Measurements from ENCODE around the gene SLC25A22.
A peak's percentile ranks its signal among the peaks of the same experiment; 100 is the strongest.

SLC25A22 gene

DNA sequence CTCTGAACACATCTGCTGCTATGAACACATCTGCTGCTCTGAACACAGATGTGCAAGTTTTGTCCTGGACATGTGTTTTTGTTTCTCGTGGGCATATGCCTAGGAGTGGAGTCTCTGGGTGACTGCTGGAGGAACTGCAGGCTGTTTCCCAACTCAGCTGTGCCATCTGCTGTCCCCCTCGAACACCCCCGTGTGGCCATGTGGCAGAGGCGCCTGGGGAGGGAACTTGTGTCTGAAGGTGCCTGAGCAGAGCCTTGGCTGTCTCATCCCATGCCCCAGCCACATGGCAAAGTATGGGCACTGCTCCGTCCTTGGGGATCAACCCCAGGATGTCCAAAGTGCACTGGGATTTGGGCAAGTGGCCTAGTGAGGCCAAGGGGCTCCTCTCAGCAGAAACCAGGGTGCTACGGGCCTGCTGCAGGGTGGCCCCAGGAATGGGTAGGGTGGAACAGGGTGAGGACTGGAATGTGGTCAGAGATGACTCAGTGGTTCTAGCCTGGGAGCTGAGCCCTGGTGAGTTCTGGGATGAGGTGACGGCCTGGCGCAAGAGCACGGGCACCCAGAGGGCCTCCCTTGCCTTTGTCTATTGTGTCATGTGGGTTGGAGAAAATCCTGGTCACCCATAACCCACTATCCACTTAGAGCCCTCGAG lies 35.5 kb downstream of the SLC25A22 start:
- Histone ChIP-seq H3K79me2 (ENCODE audit: insufficient read depth, low read length) (no peaks in the 10 kb centered on the region), H3F3A (ENCODE audit: insufficient read depth, low read length) (no peaks in the 10 kb centered on the region), H3K36me3 (ENCODE audit: insufficient read depth, low read length) (peaks cover 89% of the 10 kb centered on the region), H3K27ac (ENCODE audit: low read depth, low read length, poor library complexity, severe bottlenecking) (peak overlapping the region; percentile 47), H3K9ac (ENCODE audit: low read length) (no peak overlapping the region; the same call in 1 of the 2 replicates), H3K4me2 (ENCODE audit: low read length) (no peak overlapping the region), H4K20me1 (ENCODE audit: insufficient read depth, low read length) (no peaks in the 10 kb centered on the region), H3K9me2 (ENCODE audit: low read depth, low read length) (no peaks in the 10 kb centered on the region), H3K4me1 (ENCODE audit: insufficient read depth, low read length, severe bottlenecking) (peaks cover 5% of the 10 kb centered on the region), H3K27me3 (ENCODE audit: insufficient read depth, low read length) (no peaks in the 10 kb centered on the region), H3K4me3 (ENCODE audit: low read depth, low read length, poor library complexity, severe bottlenecking) (no peak overlapping the region), H2AFZ (ENCODE audit: low read length) (no peak overlapping the region), H3K9me3 (ENCODE audit: low read length) (no peaks in the 10 kb centered on the region)
- TF ChIP-seq, protein P1, sequence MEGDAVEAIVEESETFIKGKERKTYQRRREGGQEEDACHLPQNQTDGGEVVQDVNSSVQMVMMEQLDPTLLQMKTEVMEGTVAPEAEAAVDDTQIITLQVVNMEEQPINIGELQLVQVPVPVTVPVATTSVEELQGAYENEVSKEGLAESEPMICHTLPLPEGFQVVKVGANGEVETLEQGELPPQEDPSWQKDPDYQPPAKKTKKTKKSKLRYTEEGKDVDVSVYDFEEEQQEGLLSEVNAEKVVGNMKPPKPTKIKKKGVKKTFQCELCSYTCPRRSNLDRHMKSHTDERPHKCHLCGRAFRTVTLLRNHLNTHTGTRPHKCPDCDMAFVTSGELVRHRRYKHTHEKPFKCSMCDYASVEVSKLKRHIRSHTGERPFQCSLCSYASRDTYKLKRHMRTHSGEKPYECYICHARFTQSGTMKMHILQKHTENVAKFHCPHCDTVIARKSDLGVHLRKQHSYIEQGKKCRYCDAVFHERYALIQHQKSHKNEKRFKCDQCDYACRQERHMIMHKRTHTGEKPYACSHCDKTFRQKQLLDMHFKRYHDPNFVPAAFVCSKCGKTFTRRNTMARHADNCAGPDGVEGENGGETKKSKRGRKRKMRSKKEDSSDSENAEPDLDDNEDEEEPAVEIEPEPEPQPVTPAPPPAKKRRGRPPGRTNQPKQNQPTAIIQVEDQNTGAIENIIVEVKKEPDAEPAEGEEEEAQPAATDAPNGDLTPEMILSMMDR (IDR thresholded peaks at IDR 0.05; ENCODE audit: low read length): peak; percentile 39; the same call in 1 of the 2 replicates
- TF ChIP-seq EZH2 (IDR thresholded peaks at IDR 0.05; ENCODE audit: borderline replicate concordance, low read length): no peak

DNA sequence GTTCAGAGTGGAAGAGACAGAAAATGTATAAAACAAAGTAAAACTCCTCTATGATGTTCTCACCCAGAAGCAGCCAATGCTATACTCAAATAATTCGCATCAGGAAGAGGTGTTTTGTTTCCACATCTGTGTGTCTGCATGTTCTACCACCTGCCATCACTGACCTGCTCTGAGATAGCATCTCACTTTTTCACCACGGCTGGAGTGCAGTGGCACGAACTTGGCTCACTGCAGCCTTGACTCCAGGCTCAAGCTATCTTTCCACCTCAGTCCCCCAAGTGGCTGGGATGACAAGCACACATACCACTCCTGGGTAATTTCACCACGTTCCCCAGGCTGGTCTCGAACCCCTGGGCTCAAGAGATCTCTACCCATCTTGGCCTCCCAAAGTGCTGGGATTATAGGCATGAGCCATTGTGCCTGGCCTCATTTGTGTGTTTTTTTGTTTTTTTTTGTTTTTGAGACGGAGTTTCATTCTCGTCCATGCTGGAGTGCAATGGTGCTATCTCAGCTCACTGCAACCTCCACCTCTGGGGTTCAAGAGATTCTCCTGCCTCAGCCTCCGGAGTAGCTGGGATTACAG lies 36.5 kb downstream of the SLC25A22 start:
- no peak overlapping the region for H3K4me3 ChIP-seq (ENCODE audit: low read depth, low read length, poor library complexity, severe bottlenecking)
- no peak overlapping the region for H2AFZ ChIP-seq (ENCODE audit: low read length)
- H3K9ac ChIP-seq (ENCODE audit: low read length): no peak overlapping the region
- no peaks in the 10 kb centered on the region for H3K9me2 ChIP-seq (ENCODE audit: low read depth, low read length)
- H3K27me3 ChIP-seq (ENCODE audit: insufficient read depth, low read length): no peaks in the 10 kb centered on the region
- H3K4me2 ChIP-seq (ENCODE audit: low read length): no peak overlapping the region
- TF ChIP-seq EZH2 (IDR thresholded peaks at IDR 0.05; ENCODE audit: borderline replicate concordance, low read length): no peak
- TF ChIP-seq, protein P1 (IDR thresholded peaks at IDR 0.05; ENCODE audit: low read length): no peak
- no peaks in the 10 kb centered on the region for H3F3A ChIP-seq (ENCODE audit: insufficient read depth, low read length)
- H3K4me1 ChIP-seq (ENCODE audit: insufficient read depth, low read length, severe bottlenecking): peaks cover 5% of the 10 kb centered on the region
- no peaks in the 10 kb centered on the region for H4K20me1 ChIP-seq (ENCODE audit: insufficient read depth, low read length)
- peaks cover 89% of the 10 kb centered on the region for H3K36me3 ChIP-seq (ENCODE audit: insufficient read depth, low read length)
- H3K9me3 ChIP-seq (ENCODE audit: low read length): no peaks in the 10 kb centered on the region
- H3K79me2 ChIP-seq (ENCODE audit: insufficient read depth, low read length): no peaks in the 10 kb centered on the region
- no peak overlapping the region for H3K27ac ChIP-seq (ENCODE audit: low read depth, low read length, poor library complexity, severe bottlenecking)

DNA sequence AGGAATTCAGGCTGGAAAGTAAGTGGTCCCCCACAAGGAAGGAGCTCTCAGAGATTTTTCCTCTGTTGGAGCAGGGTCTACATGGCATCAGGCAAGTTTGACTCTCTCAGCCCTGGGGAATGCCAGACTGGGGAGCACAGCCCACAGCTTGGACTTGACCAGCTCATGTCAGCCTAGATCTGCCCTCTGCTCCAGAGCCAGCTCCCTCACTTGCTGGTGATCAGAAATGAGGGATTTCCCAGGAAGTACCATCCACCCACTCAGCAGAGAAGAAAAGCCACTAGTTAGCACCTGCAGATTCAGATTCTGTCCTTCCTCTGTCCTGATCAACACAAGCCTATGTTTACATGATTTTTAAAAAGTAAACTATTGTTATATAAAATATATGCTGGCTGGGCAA lies 37.8 kb downstream of the SLC25A22 start:
- H3K9ac ChIP-seq (ENCODE audit: low read length): no peak overlapping the region
- H3K9me3 ChIP-seq (ENCODE audit: low read length): no peaks in the 10 kb centered on the region
- no peaks in the 10 kb centered on the region for H3K27me3 ChIP-seq (ENCODE audit: insufficient read depth, low read length)
- H3K79me2 ChIP-seq (ENCODE audit: insufficient read depth, low read length): no peaks in the 10 kb centered on the region
- H3K4me1 ChIP-seq (ENCODE audit: insufficient read depth, low read length, severe bottlenecking): peaks cover 5% of the 10 kb centered on the region
- no peak overlapping the region for H2AFZ ChIP-seq (ENCODE audit: low read length)
- no peaks in the 10 kb centered on the region for H3F3A ChIP-seq (ENCODE audit: insufficient read depth, low read length)
- no peak overlapping the region for H3K4me2 ChIP-seq (ENCODE audit: low read length)
- H4K20me1 ChIP-seq (ENCODE audit: insufficient read depth, low read length): no peaks in the 10 kb centered on the region
- H3K27ac ChIP-seq (ENCODE audit: low read depth, low read length, poor library complexity, severe bottlenecking): no peak overlapping the region
- no peak overlapping the region for H3K4me3 ChIP-seq (ENCODE audit: low read depth, low read length, poor library complexity, severe bottlenecking)
- H3K36me3 ChIP-seq (ENCODE audit: insufficient read depth, low read length): peaks cover 91% of the 10 kb centered on the region
- H3K9me2 ChIP-seq (ENCODE audit: low read depth, low read length): no peaks in the 10 kb centered on the region
- TF ChIP-seq EZH2 (IDR thresholded peaks at IDR 0.05; ENCODE audit: borderline replicate concordance, low read length): no peak
- TF ChIP-seq, protein P1 (IDR thresholded peaks at IDR 0.05; ENCODE audit: low read length): no peak
